IMR-90 (cell line): ENCODE results near the gene DMD. TPM values are rescaled to one million over a fixed set of nuclear protein-coding genes. Genes with fewer than 3 reads are reported as not detected.

ENCODE experiments used
- ATAC-seq: fragments of 200-7000 bp; cut with Tn5 transposase; 2 replicates; pipeline ENCODE4 v1.9.1; 2020; ENCODE audit warnings: low read depth, mild to moderate bottlenecking, moderate library complexity
- BruUV-seq: library from RNA; stranded (reverse); fragments of 400-500 nt; replicated peaks from 2 replicates; lab custom pipeline; 2021; lab: Mats Ljungman, UMichigan
- CTCF ChIA-PET: fragments of 300-600 bp; formaldehyde crosslinking; extraction: SDS; loops from one replicate; lab custom pipeline; 2021; ENCODE audit warnings: antibody characterized with exemption; lab: Yijun Ruan, JAX
- POLR2A ChIA-PET: fragments of 300-600 bp; sonication (Branson Sonifier 250); formaldehyde crosslinking; loops from one replicate; lab custom pipeline; 2022; ENCODE audit warnings: antibody characterized with exemption; ENCODE audit not compliant: unreplicated experiment; lab: Charles Lee
- DNase-seq: peaks from one replicate; pipeline ENCODE4 v3.0.0; 2013
- H2AFZ ChIP-seq: replicated peaks from 2 replicates; pipeline ENCODE3; 2013; ENCODE audit warnings: low read length, mild to moderate bottlenecking; ENCODE audit not compliant: poor library complexity
- H2AK5ac ChIP-seq: 2 replicates; pipeline ENCODE4 v1.6.1; 2013; ENCODE audit warnings: low read depth, low read length, inconsistent platforms
- H2AK9ac ChIP-seq: replicated peaks from 2 replicates; pipeline ENCODE3; 2013; ENCODE audit warnings: mild to moderate bottlenecking, low read depth, low read length, moderate library complexity; ENCODE audit not compliant: poor library complexity
- H2BK120ac ChIP-seq: 2 replicates; pipeline ENCODE4 v1.6.1; 2013; ENCODE audit warnings: low read depth, low read length, inconsistent platforms
- H2BK15ac ChIP-seq: 3 replicates; pipeline ENCODE4 v1.6.1; 2013; ENCODE audit warnings: low read depth, low read length, inconsistent platforms
- H2BK20ac ChIP-seq: 2 replicates; pipeline ENCODE4 v1.6.1; 2013; ENCODE audit warnings: low read depth, mild to moderate bottlenecking, inconsistent platforms, low read length, moderate library complexity
- H2BK5ac ChIP-seq: 2 replicates; pipeline ENCODE4 v1.6.1; 2013; ENCODE audit warnings: mild to moderate bottlenecking, low read depth, low read length, inconsistent platforms; ENCODE audit not compliant: poor library complexity, severe bottlenecking
- H3K14ac ChIP-seq: replicated peaks from 2 replicates; pipeline ENCODE4 v1.6.1; 2013; ENCODE audit warnings: low read depth, low read length, inconsistent platforms
- H3K18ac ChIP-seq: 2 replicates; pipeline ENCODE4 v1.6.1; 2013; ENCODE audit warnings: low read depth, low read length, control low read depth
- H3K23ac ChIP-seq: 2 replicates; pipeline ENCODE4 v1.6.1; 2013; ENCODE audit warnings: low read depth, low read length, inconsistent platforms
- H3K27ac ChIP-seq: 2 replicates; pipeline ENCODE4 v1.5.1; 2013; ENCODE audit warnings: mild to moderate bottlenecking, control low read depth, low read length; ENCODE audit not compliant: insufficient read depth
- H3K27me3 ChIP-seq: 2 replicates; pipeline ENCODE4 v1.6.1; 2013; ENCODE audit warnings: low read length; ENCODE audit not compliant: control insufficient read depth, insufficient read depth
- H3K36me3 ChIP-seq: 2 replicates; pipeline ENCODE4 v1.6.1; 2013; ENCODE audit warnings: low read length, mixed read lengths; ENCODE audit not compliant: control insufficient read depth, insufficient read depth
- H3K4ac ChIP-seq: 2 replicates; pipeline ENCODE4 v1.6.1; 2013; ENCODE audit warnings: low read depth, low read length, inconsistent platforms
- H3K4me1 ChIP-seq: 2 replicates; pipeline ENCODE4 v1.6.1; 2013; ENCODE audit warnings: low read length, mixed read lengths; ENCODE audit not compliant: control insufficient read depth, insufficient read depth
- H3K4me2 ChIP-seq: 2 replicates; pipeline ENCODE4 v1.6.1; 2013; ENCODE audit warnings: low read depth, mild to moderate bottlenecking, control low read depth, low read length, moderate library complexity
- H3K4me3 ChIP-seq: 2 replicates; pipeline ENCODE4 v1.5.1; 2013; ENCODE audit warnings: low read depth, mild to moderate bottlenecking, control low read depth, low read length, moderate library complexity; ENCODE audit not compliant: insufficient read depth
- H3K56ac ChIP-seq: 2 replicates; pipeline ENCODE4 v1.6.1; 2013; ENCODE audit warnings: low read length, inconsistent platforms; ENCODE audit not compliant: insufficient read depth; ENCODE audit errors: extremely low read depth
- H3K79me1 ChIP-seq, 2 experiments: 2 replicates each; pipeline ENCODE4 v1.6.1; 2013; ENCODE audit warnings: low read length in 2 of 2, inconsistent platforms in 1 of 2, low read depth in 1 of 2
- H3K9ac ChIP-seq: 2 replicates; pipeline ENCODE4 v1.6.1; 2013; ENCODE audit warnings: low read depth, low read length, control low read depth
- H3K9me1 ChIP-seq: 2 replicates; pipeline ENCODE4 v1.6.1; 2013; ENCODE audit warnings: low read length, inconsistent platforms; ENCODE audit not compliant: insufficient read depth
- H3K9me3 ChIP-seq: 2 replicates; pipeline ENCODE4 v1.6.1; 2013; ENCODE audit warnings: low read length; ENCODE audit not compliant: control insufficient read depth, insufficient read depth
- H4K20me1 ChIP-seq: 2 replicates; pipeline ENCODE4 v1.6.1; 2013; ENCODE audit warnings: low read length, inconsistent platforms; ENCODE audit not compliant: insufficient read depth
- H4K5ac ChIP-seq: 2 replicates; pipeline ENCODE4 v1.6.1; 2013; ENCODE audit warnings: mild to moderate bottlenecking, low read depth, low read length, control low read depth
- H4K8ac ChIP-seq, 2 experiments: 2 replicates each; pipeline ENCODE4 v1.6.1; 2013; ENCODE audit warnings: low read depth in 2 of 2, low read length in 2 of 2, control low read depth in 1 of 2, inconsistent platforms in 1 of 2
- H4K91ac ChIP-seq: 2 replicates; pipeline ENCODE4 v1.6.1; 2013; ENCODE audit warnings: low read depth, low read length, inconsistent platforms; ENCODE audit not compliant: insufficient read depth
- FOS ChIP-seq: fragments of 150-350 bp; IDR thresholded peaks from 2 replicates; pipeline ENCODE4 v1.6.1; 2016; ENCODE audit warnings: low read depth, low read length
- RAD21 ChIP-seq: IDR thresholded peaks from 2 replicates; pipeline ENCODE4 v1.6.1; 2012; ENCODE audit warnings: low read length, improper control_type of control experiment
- SMC3 ChIP-seq: fragments of 150-350 bp; IDR thresholded peaks from 2 replicates; pipeline ENCODE4 v1.6.1; 2016; ENCODE audit warnings: low read depth, mild to moderate bottlenecking, antibody characterized with exemption, low read length, moderate library complexity
- WGBS, 2 experiments: methylation state at CpG; one replicate each; pipeline versions ENCODE4 v1.1.5 to v1.1.7; 2013; ENCODE audit warnings: missing lambda C conversion rate in 2 of 2; ENCODE audit not compliant: insufficient read length in 1 of 2; ENCODE audit errors: extremely low coverage in 2 of 2; 5-methylcytosine and 5-hydroxymethylcytosine counted together
- dilution Hi-C: fragments of 300-500 bp; cut with HindIII; formaldehyde crosslinking; loops from one replicate; pipeline ENCODE4 v1.14.3; 2018; ENCODE audit warnings: low sequenced_read_pairs; ENCODE audit not compliant: unreplicated experiment
- in situ Hi-C: fragments of 300-500 bp; cut with MboI; formaldehyde crosslinking; loops from 3 replicates; pipeline ENCODE4 v1.14.3; 2019; ENCODE audit warnings: low sequenced_read_pairs, inconsistent platforms, mixed read lengths
- intact Hi-C: fragments of 100-400 bp; cut with micrococcal nuclease; formaldehyde crosslinking; loops from 2 replicates; pipeline ENCODE4 v1.10.0; 2022
- polyA plus RNA-seq, 3 experiments: library from polyadenylated mRNA; depleted of rRNA; stranded (reverse); fragments of >200 nt; gene quantifications; 2 replicates each; pipeline ENCODE4 v1.2.3, GENCODE V29; 2012; ENCODE audit warnings: low replicate concordance in 1 of 3
- total RNA-seq: library from RNA; depleted of rRNA; stranded (reverse); fragments of >200 nt; gene quantifications from 2 replicates; pipeline ENCODE4 v1.2.3, GENCODE V29; 2012
- TF ChIP-seq, protein P1 (sequence below): conservative IDR thresholded peaks from 2 replicates; pipeline ENCODE4 v1.5.1; 2012; ENCODE audit warnings: mild to moderate bottlenecking, low read depth, low read length, improper control_type of control experiment
- TF ChIP-seq, protein P2 (sequence below): fragments of 150-350 bp; IDR thresholded peaks from 2 replicates; pipeline ENCODE4 v1.6.1; 2016; ENCODE audit warnings: low read depth, mild to moderate bottlenecking, low read length, moderate library complexity, borderline replicate concordance

Gene DMD
- total and polyA plus RNA-seq, 2 of the 4 experiments (the other 2 are of a cell fraction) = 6.6 to 11.8 TPM

DNA sequence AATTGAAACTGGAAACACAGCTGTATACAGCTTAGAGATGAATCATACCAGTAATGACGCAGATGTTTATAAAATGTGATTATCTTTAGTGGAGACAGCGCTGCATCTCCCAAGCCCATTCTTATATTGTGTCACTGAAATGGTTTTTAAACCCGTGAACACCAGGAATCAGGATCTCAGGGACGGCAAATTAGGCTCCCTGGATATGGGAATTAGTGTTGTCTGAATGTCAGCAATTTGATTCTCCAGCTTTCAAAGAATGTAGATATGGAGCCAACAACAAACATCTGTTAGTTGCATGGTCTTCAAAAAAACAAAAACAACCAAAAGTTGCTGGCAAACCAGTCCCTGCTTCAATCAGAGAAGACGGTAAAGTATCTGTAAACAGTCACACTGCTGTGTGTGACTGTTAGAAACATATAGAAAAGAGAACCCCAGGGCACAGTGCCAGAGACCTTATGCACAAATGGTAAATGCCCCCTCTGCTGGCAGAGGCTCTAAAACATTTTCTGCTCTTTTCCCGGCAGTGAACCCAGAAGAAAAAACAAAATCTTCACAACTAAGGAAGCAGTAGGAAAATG lies 1787.7 kb downstream of the DMD start:
- TF ChIP-seq, protein P1, sequence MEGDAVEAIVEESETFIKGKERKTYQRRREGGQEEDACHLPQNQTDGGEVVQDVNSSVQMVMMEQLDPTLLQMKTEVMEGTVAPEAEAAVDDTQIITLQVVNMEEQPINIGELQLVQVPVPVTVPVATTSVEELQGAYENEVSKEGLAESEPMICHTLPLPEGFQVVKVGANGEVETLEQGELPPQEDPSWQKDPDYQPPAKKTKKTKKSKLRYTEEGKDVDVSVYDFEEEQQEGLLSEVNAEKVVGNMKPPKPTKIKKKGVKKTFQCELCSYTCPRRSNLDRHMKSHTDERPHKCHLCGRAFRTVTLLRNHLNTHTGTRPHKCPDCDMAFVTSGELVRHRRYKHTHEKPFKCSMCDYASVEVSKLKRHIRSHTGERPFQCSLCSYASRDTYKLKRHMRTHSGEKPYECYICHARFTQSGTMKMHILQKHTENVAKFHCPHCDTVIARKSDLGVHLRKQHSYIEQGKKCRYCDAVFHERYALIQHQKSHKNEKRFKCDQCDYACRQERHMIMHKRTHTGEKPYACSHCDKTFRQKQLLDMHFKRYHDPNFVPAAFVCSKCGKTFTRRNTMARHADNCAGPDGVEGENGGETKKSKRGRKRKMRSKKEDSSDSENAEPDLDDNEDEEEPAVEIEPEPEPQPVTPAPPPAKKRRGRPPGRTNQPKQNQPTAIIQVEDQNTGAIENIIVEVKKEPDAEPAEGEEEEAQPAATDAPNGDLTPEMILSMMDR = peak; percentile 50
- peak; percentile 48 for TF ChIP-seq SMC3
- peak; percentile 62 for TF ChIP-seq FOS
- peak; percentile 40 for TF ChIP-seq RAD21
- TF ChIP-seq, protein P2, sequence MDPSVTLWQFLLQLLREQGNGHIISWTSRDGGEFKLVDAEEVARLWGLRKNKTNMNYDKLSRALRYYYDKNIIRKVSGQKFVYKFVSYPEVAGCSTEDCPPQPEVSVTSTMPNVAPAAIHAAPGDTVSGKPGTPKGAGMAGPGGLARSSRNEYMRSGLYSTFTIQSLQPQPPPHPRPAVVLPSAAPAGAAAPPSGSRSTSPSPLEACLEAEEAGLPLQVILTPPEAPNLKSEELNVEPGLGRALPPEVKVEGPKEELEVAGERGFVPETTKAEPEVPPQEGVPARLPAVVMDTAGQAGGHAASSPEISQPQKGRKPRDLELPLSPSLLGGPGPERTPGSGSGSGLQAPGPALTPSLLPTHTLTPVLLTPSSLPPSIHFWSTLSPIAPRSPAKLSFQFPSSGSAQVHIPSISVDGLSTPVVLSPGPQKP = no peak
- ChIA-PET CTCF (interaction anchor here (0.6 to 1.0 kb wide), 3 partner anchors 206 to 234 kb away, joined by 3 read pairs; no protein-coding TSS in a partner anchor), POLR2A (no interaction called here)
- no peak overlapping the region; the same call in 2 of the 3 replicates for H2BK15ac ChIP-seq
- H3K9ac ChIP-seq = peak overlapping the region; percentile 40
- peak overlapping the region; percentile 11; the same call in 1 of the 2 replicates for H3K4me3 ChIP-seq
- no peak overlapping the region for H4K5ac ChIP-seq
- BruUV-seq = no TSS peak
- H2BK120ac ChIP-seq = peak overlapping the region; percentile 16
- H3K79me1 ChIP-seq = no peaks in the 10 kb centered on the region
- H2AK5ac ChIP-seq = no peak overlapping the region
- peak overlapping the region; percentile 55 for H2BK5ac ChIP-seq
- in situ Hi-C loops = no loop called here
- H4K8ac ChIP-seq = peak overlapping the region in 1 of 2 experiments; percentile 38; a peak in 1 of 4 replicates
- no CpG with 5 or more reads among the region's 6 CpGs for WGBS, 2 experiments
- H3K4me2 ChIP-seq = peak overlapping the region; percentile 75
- no peaks in the 10 kb centered on the region for H3K9me1 ChIP-seq
- intact Hi-C loops = loop anchor here (1.0 to 10.0 kb wide), 4 partner anchors 159 to 387 kb away; no protein-coding TSS in a partner anchor
- H3K27ac ChIP-seq = peak overlapping the region; percentile 49; the same call in 1 of the 2 replicates
- H3K4me1 ChIP-seq = no peaks in the 10 kb centered on the region
- no peaks in the 10 kb centered on the region for H3K36me3 ChIP-seq
- peak overlapping the region; percentile 79; the same call in 1 of the 2 replicates for H3K18ac ChIP-seq
- no peak overlapping the region for H4K91ac ChIP-seq
- ATAC-seq (peak; percentile 69), DNase-seq (peak; percentile 62)
- H3K56ac ChIP-seq = peak overlapping the region; percentile 51; the same call in 1 of the 2 replicates
- H3K27me3 ChIP-seq = no peaks in the 10 kb centered on the region
- H2AK9ac ChIP-seq = no peak overlapping the region
- H3K4ac ChIP-seq = no peak overlapping the region; the same call in 1 of the 2 replicates
- no peak overlapping the region for H3K14ac ChIP-seq
- no peak overlapping the region for H2AFZ ChIP-seq
- H3K9me3 ChIP-seq = no peaks in the 10 kb centered on the region
- H3K23ac ChIP-seq = peak overlapping the region; percentile 0; the same call in 1 of the 2 replicates
- peak overlapping the region; percentile 57; the same call in 1 of the 2 replicates for H2BK20ac ChIP-seq
- dilution Hi-C loops = no loop called here
- H4K20me1 ChIP-seq = no peaks in the 10 kb centered on the region
